Measurements from ENCODE around the gene SMIM32.

DNA sequence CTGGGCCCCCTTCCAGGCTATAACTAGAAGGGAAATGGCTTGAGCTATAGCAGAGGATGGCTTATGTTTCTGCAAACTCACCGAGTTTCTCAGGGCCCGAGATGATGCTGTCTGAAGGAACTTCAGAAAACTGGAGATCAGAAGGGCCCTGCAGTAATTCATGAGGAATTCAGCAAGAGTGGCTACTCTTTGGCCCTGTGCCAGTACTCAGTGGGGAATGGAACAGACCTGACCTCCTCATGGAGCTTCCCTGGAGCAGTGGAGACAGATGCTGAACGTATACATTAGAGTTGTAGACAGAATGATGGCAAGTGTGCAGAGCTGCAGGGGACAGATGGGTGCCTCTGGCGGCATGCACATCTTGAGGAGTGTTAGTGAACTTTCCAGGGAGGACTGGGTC is 17.3 kb upstream of the SMIM32 start:
- TF ChIP-seq, protein P1, sequence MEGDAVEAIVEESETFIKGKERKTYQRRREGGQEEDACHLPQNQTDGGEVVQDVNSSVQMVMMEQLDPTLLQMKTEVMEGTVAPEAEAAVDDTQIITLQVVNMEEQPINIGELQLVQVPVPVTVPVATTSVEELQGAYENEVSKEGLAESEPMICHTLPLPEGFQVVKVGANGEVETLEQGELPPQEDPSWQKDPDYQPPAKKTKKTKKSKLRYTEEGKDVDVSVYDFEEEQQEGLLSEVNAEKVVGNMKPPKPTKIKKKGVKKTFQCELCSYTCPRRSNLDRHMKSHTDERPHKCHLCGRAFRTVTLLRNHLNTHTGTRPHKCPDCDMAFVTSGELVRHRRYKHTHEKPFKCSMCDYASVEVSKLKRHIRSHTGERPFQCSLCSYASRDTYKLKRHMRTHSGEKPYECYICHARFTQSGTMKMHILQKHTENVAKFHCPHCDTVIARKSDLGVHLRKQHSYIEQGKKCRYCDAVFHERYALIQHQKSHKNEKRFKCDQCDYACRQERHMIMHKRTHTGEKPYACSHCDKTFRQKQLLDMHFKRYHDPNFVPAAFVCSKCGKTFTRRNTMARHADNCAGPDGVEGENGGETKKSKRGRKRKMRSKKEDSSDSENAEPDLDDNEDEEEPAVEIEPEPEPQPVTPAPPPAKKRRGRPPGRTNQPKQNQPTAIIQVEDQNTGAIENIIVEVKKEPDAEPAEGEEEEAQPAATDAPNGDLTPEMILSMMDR (IDR thresholded peaks at IDR 0.05; ENCODE audit: low read depth, low read length, missing input control), result no peak
- TF ChIP-seq, protein P2, sequence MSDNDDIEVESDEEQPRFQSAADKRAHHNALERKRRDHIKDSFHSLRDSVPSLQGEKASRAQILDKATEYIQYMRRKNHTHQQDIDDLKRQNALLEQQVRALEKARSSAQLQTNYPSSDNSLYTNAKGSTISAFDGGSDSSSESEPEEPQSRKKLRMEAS (IDR thresholded peaks at IDR 0.05), result no peak
- TF ChIP-seq, protein P3, sequence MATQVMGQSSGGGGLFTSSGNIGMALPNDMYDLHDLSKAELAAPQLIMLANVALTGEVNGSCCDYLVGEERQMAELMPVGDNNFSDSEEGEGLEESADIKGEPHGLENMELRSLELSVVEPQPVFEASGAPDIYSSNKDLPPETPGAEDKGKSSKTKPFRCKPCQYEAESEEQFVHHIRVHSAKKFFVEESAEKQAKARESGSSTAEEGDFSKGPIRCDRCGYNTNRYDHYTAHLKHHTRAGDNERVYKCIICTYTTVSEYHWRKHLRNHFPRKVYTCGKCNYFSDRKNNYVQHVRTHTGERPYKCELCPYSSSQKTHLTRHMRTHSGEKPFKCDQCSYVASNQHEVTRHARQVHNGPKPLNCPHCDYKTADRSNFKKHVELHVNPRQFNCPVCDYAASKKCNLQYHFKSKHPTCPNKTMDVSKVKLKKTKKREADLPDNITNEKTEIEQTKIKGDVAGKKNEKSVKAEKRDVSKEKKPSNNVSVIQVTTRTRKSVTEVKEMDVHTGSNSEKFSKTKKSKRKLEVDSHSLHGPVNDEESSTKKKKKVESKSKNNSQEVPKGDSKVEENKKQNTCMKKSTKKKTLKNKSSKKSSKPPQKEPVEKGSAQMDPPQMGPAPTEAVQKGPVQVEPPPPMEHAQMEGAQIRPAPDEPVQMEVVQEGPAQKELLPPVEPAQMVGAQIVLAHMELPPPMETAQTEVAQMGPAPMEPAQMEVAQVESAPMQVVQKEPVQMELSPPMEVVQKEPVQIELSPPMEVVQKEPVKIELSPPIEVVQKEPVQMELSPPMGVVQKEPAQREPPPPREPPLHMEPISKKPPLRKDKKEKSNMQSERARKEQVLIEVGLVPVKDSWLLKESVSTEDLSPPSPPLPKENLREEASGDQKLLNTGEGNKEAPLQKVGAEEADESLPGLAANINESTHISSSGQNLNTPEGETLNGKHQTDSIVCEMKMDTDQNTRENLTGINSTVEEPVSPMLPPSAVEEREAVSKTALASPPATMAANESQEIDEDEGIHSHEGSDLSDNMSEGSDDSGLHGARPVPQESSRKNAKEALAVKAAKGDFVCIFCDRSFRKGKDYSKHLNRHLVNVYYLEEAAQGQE (IDR thresholded peaks at IDR 0.05), result no peak
- TF ChIP-seq, protein P4, sequence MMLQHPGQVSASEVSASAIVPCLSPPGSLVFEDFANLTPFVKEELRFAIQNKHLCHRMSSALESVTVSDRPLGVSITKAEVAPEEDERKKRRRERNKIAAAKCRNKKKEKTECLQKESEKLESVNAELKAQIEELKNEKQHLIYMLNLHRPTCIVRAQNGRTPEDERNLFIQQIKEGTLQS (IDR thresholded peaks at IDR 0.05), result no peak
- TF ChIP-seq GABPA (IDR thresholded peaks at IDR 0.05 in 1 of 2, conservative IDR thresholded peaks at IDR 0.05 in 1 of 2) (no peak), RAD21 (IDR thresholded peaks at IDR 0.05) (no peak), ZBTB33 (IDR thresholded peaks at IDR 0.05) (no peak), JUND (IDR thresholded peaks at IDR 0.05) (no peak), HNF4G (IDR thresholded peaks at IDR 0.05) (no peak), EGR1 (IDR thresholded peaks at IDR 0.05; ENCODE audit: low read depth in 2 of 2) (no peak), YY1 (IDR thresholded peaks at IDR 0.05) (no peak)
